Esophagus (tissue), 2 donors: ENCODE data around the gene ADAMTSL1. TPM values are rescaled to one million over a fixed set of nuclear protein-coding genes. Genes with fewer than 3 reads are reported as not detected.

ENCODE experiments used
- H3K27ac ChIP-seq, 2 donors: one replicate each; pipeline ENCODE4 v1.5.1; 2013; ENCODE audit warnings: low read depth in 2 of 2, mild to moderate bottlenecking in 2 of 2, inconsistent platforms in 1 of 2, low read length in 1 of 2, moderate library complexity in 1 of 2
- H3K27me3 ChIP-seq, 2 donors: one replicate each; pipeline ENCODE4 v1.6.1; 2013; ENCODE audit warnings: low read length in 2 of 2, control low read depth in 1 of 2, mild to moderate bottlenecking in 1 of 2; ENCODE audit not compliant: insufficient read depth in 2 of 2, control insufficient read depth in 1 of 2
- H3K36me3 ChIP-seq, 2 donors: one replicate each; pipeline ENCODE4 v1.6.1; 2013; ENCODE audit warnings: low read length in 1 of 2; ENCODE audit not compliant: control insufficient read depth in 2 of 2, insufficient read depth in 2 of 2
- H3K4me1 ChIP-seq, 2 donors: one replicate each; pipeline ENCODE4 v1.6.1; 2013; ENCODE audit warnings: low read length in 1 of 2; ENCODE audit not compliant: control insufficient read depth in 2 of 2, insufficient read depth in 2 of 2
- H3K4me3 ChIP-seq, 2 donors: one replicate each; pipeline ENCODE4 v1.5.1; 2013; ENCODE audit warnings: low read length in 2 of 2, mild to moderate bottlenecking in 2 of 2, low read depth in 1 of 2, moderate library complexity in 1 of 2
- H3K9me3 ChIP-seq, 2 donors: one replicate each; pipeline ENCODE4 v1.6.1; 2013; ENCODE audit warnings: mild to moderate bottlenecking in 2 of 2, low read depth in 1 of 2, low read length in 1 of 2, moderate library complexity in 1 of 2; ENCODE audit not compliant: control insufficient read depth in 2 of 2, insufficient read depth in 1 of 2
- WGBS, 2 donors: extraction: QIAGEN DNeasy Blood & Tissue Kit; methylation state at CpG; one replicate each; pipeline ENCODE4 v1.1.7; 2013; 5-methylcytosine and 5-hydroxymethylcytosine counted together
- polyA plus RNA-seq, 2 donors: library from polyadenylated mRNA; stranded (reverse); fragments of 200-250 nt; gene quantifications; one replicate each; pipeline ENCODE4 v1.2.3, GENCODE V29; 2013
- donor health status: healthy with polysubstance abuse.
- donor health status: Bipolar disorder and iron deficiency.

Gene ADAMTSL1
- polyA plus RNA-seq, 2 donors, result 1.2 to 1.8 TPM

GRCh38 chr9:18906656-18907395 lies 432.9 kb downstream of the ADAMTSL1 start:
- 72 to 74% methylated on average over 9 of the region's 9 CpGs for WGBS, 2 donors
- H3K9me3 ChIP-seq, result peaks cover 0 to 2% of the 10 kb centered on the region in 2 donors
- H3K27me3 ChIP-seq, result no peaks in the 10 kb centered on the region
- H3K27ac ChIP-seq, result no peak overlapping the region
- no peaks in the 10 kb centered on the region for H3K36me3 ChIP-seq
- no peak overlapping the region for H3K4me3 ChIP-seq
- no peaks in the 10 kb centered on the region for H3K4me1 ChIP-seq

- Histone ChIP-seq H3K36me3 (no peaks in the 10 kb centered on the region), H3K4me3 (no peak overlapping the region), H3K27ac (no peak overlapping the region), H3K4me1 (no peaks in the 10 kb centered on the region), H3K9me3 (peaks cover 0 to 2% of the 10 kb centered on the region in 2 donors), H3K27me3 (no peaks in the 10 kb centered on the region)
- WGBS, 2 donors, result 85 to 90% methylated on average over 15 of the region's 15 CpGs
Measured at GRCh38 chr9:18907927-18908625, 434.1 kb downstream of the ADAMTSL1 start.

- WGBS, 2 donors, result 84 to 86% methylated on average over 17 of the region's 17 CpGs
- Histone ChIP-seq H3K27me3 (no peaks in the 10 kb centered on the region), H3K9me3 (peaks cover 0 to 2% of the 10 kb centered on the region in 2 donors), H3K27ac (no peak overlapping the region), H3K4me3 (no peak overlapping the region), H3K4me1 (no peaks in the 10 kb centered on the region), H3K36me3 (no peaks in the 10 kb centered on the region)
Measured at GRCh38 chr9:18909140-18910018, 435.4 kb downstream of the ADAMTSL1 start.

- H3K4me3 ChIP-seq, result no peak overlapping the region
- peaks cover 0 to 2% of the 10 kb centered on the region in 2 donors for H3K9me3 ChIP-seq
- H3K36me3 ChIP-seq, result no peaks in the 10 kb centered on the region
- no peak overlapping the region for H3K27ac ChIP-seq
- no peaks in the 10 kb centered on the region for H3K4me1 ChIP-seq
- WGBS, 2 donors, result 55 to 63% methylated on average over 2 of the region's 2 CpGs
- H3K27me3 ChIP-seq, result no peaks in the 10 kb centered on the region
Measured at GRCh38 chr9:18910435-18910834, 436.5 kb downstream of the ADAMTSL1 start.

DNA sequence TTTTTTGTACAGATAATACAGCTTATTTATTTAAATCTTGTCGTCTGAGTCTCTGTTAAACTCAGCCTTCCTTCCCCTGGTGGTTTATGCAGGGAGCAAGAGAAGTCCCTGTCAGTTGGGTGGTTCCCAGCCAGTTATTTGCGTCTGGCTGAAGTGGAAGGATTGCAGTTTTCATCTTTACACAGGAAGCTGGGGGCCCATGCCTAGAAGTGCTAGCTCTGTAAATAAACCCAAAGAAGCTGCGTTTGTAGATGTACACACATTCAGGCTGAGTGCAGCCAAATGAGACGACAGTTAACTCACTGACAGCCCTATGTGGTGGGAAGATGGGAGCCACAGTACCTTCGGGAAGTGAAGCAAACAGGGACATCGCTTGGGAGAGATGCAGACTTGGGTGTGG lies 437.0 kb downstream of the ADAMTSL1 start:
- no peaks in the 10 kb centered on the region for H3K4me1 ChIP-seq

GRCh38 chr9:18911714-18912342 lies 437.9 kb downstream of the ADAMTSL1 start:
- no peaks in the 10 kb centered on the region for H3K36me3 ChIP-seq
- no peak overlapping the region for H3K27ac ChIP-seq
- no peak overlapping the region for H3K4me3 ChIP-seq
- no peaks in the 10 kb centered on the region for H3K4me1 ChIP-seq
- WGBS, 2 donors, result 93 to 96% methylated on average over 9 of the region's 9 CpGs
- no peaks in the 10 kb centered on the region for H3K27me3 ChIP-seq
- H3K9me3 ChIP-seq, result peaks cover 0 to 2% of the 10 kb centered on the region in 2 donors

More for the DNA sequence above, 437.0 kb downstream of the ADAMTSL1 start:
- Histone ChIP-seq H3K9me3 (peaks cover 0 to 2% of the 10 kb centered on the region in 2 donors), H3K4me3 (no peak overlapping the region), H3K36me3 (no peaks in the 10 kb centered on the region), H3K27me3 (no peaks in the 10 kb centered on the region), H3K27ac (no peak overlapping the region)
- WGBS, 2 donors, result 46 to 60% methylated on average over 6 of the region's 6 CpGs

- Histone ChIP-seq H3K27ac (no peak overlapping the region), H3K4me1 (peaks cover 0 to 2% of the 10 kb centered on the region in 2 donors), H3K9me3 (peaks cover 0 to 2% of the 10 kb centered on the region in 2 donors), H3K27me3 (no peaks in the 10 kb centered on the region), H3K36me3 (no peaks in the 10 kb centered on the region), H3K4me3 (no peak overlapping the region)
- 30 to 47% methylated on average over 4 of the region's 4 CpGs for WGBS, 2 donors
Measured at GRCh38 chr9:18920141-18921084, 446.5 kb downstream of the ADAMTSL1 start.

DNA sequence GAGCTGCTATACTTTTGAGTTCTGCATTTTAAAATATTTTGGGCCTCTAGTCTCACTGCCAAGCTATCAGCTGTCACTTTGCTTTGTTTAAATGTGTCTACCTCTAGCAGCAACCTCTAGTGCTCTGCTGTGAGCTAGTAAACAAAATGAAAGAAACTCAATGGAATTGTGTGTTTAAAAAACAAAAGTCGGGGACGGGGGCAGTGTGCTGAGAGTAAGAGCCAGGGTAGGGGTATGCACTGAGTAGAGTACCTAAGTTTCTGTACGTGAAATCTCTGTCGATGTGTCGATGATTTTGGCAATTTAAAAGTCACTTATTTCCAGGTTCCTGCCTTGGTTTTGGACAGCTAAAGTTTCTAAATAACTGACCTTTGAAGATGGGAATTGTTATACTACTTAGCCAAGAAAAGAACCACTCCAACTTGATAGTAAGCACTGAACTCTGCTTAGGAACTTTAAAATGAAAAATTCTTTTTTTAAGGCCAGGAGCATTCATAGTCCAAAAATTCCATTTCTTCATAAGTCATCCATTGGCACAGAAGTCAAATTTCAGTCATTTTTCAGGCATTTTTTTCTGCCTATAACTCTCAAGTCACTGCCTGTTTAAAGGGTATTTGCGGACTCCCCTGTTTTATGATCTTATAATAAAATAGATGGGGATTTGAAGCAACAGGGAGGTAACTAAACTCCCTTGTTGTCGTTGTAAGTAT lies 447.6 kb downstream of the ADAMTSL1 start:
- H3K9me3 ChIP-seq, result peaks cover 0 to 2% of the 10 kb centered on the region in 2 donors
- H3K36me3 ChIP-seq, result no peaks in the 10 kb centered on the region
- no peak overlapping the region for H3K4me3 ChIP-seq
- WGBS, 2 donors, result 69 to 70% methylated on average over 7 of the region's 7 CpGs
- H3K27ac ChIP-seq, result no peak overlapping the region
- H3K27me3 ChIP-seq, result no peaks in the 10 kb centered on the region
- peaks cover 0 to 2% of the 10 kb centered on the region in 2 donors for H3K4me1 ChIP-seq
